Caco-2 (cell line): ENCODE data around the gene TMC2. TPM values are rescaled to one million over a fixed set of nuclear protein-coding genes. Genes with fewer than 3 reads are reported as not detected.

Source experiments
- BruUV-seq: library from RNA; stranded (reverse); fragments of 400-500 nt; replicated peaks from 2 replicates; lab custom pipeline; 2021; lab: Mats Ljungman, UMichigan
- CTCF ChIA-PET: fragments of 300-600 bp; sonication (Branson Sonifier 250); formaldehyde crosslinking; loops from one replicate; lab custom pipeline; 2022; ENCODE audit warnings: antibody characterized with exemption; lab: Charles Lee
- POLR2A ChIA-PET: fragments of 300-600 bp; sonication (Branson Sonifier 250); formaldehyde crosslinking; loops from one replicate; lab custom pipeline; 2022; ENCODE audit warnings: antibody characterized with exemption; lab: Charles Lee
- DNase-seq, 2 experiments: peaks; one replicate each; pipeline versions ENCODE4 v3.0.0 to v3.0.0-alpha.2; 2020 to 2022
- H3K27me3 ChIP-seq: replicated peaks from 2 replicates; pipeline ENCODE4 v1.6.0; 2011; ENCODE audit warnings: low read length; ENCODE audit not compliant: control insufficient read depth, insufficient read depth
- H3K36me3 ChIP-seq: 2 replicates; pipeline ENCODE4 v1.5.1; 2011; ENCODE audit warnings: low read length; ENCODE audit not compliant: control insufficient read depth, insufficient read depth
- H3K4me1 ChIP-seq: fragments of 250-450 bp; sonication (Bioruptor Pico); 2 replicates; pipeline ENCODE4 v1.5.1; 2020; ENCODE audit warnings: mild to moderate bottlenecking
- H3K4me3 ChIP-seq: 2 replicates; pipeline ENCODE4 v1.5.1; 2011; ENCODE audit warnings: low read depth, mild to moderate bottlenecking, control low read depth, low read length
- H3K9me3 ChIP-seq: fragments of 250-450 bp; sonication (Bioruptor Pico); 2 replicates; pipeline ENCODE4 v1.5.1; 2020; ENCODE audit warnings: mild to moderate bottlenecking, moderate library complexity
- H3K27ac Mint-ChIP-seq: one replicate; pipeline ENCODE4 v1.8.0; 2022; ENCODE audit warnings: mixed read lengths; ENCODE audit not compliant: unreplicated experiment
- H3K27me3 Mint-ChIP-seq: one replicate; pipeline ENCODE4 v1.8.0; 2022; ENCODE audit warnings: mixed read lengths; ENCODE audit not compliant: insufficient read depth, unreplicated experiment
- H3K36me3 Mint-ChIP-seq: one replicate; pipeline ENCODE4 v1.8.0; 2022; ENCODE audit warnings: mild to moderate bottlenecking, mixed read lengths; ENCODE audit not compliant: insufficient read depth, unreplicated experiment
- H3K4me1 Mint-ChIP-seq: one replicate; pipeline ENCODE4 v1.8.0; 2022; ENCODE audit warnings: low read depth, mixed read lengths; ENCODE audit not compliant: unreplicated experiment
- H3K4me3 Mint-ChIP-seq: one replicate; pipeline ENCODE4 v1.8.0; 2022; ENCODE audit warnings: mild to moderate bottlenecking, moderate library complexity, mixed read lengths; ENCODE audit not compliant: unreplicated experiment
- H3K9me3 Mint-ChIP-seq: one replicate; pipeline ENCODE4 v1.8.0; 2022; ENCODE audit warnings: mixed read lengths; ENCODE audit not compliant: unreplicated experiment
- CTCF ChIP-seq, 2 experiments: fragments of 200-600 bp in 1 of 2; IDR thresholded peaks; 1 replicate in 1 of 2; 2 replicates in 1 of 2; pipeline versions ENCODE4 v1.5.1 to v1.8.0; 2011 to 2022; ENCODE audit warnings: antibody characterized with exemption in 1 of 2, control low read depth in 1 of 2, inconsistent platforms in 1 of 2, low read depth in 1 of 2, low read length in 1 of 2, mild to moderate bottlenecking in 1 of 2, moderate library complexity in 1 of 2; ENCODE audit not compliant: insufficient read depth in 1 of 2, severe bottlenecking in 1 of 2, unreplicated experiment in 1 of 2
- intact Hi-C: fragments of 100-400 bp; cut with micrococcal nuclease; formaldehyde crosslinking; loops from one replicate; pipeline ENCODE4 v1.10.0; 2022; ENCODE audit not compliant: unreplicated experiment
- total RNA-seq: library from RNA; stranded (reverse); gene quantifications from 2 replicates; pipeline ENCODE4 v1.2.3, GENCODE V29; 2022

Gene TMC2
- total RNA-seq, 1 experiment from 2014 or later: not detected

- no peaks in the 10 kb centered on the region for H3K9me3 Mint-ChIP-seq
These were observed 88.7 kb downstream of the TMC2 start for GRCh38 chr20:2625062-2625461.

GRCh38 chr20:2626853-2627541 lies 90.6 kb downstream of the TMC2 start:
- no TSS peak for BruUV-seq

More at GRCh38 chr20:2625062-2625461, 88.7 kb downstream of the TMC2 start:
- ChIA-PET POLR2A (no interaction called here), CTCF (no interaction called here)
- H3K27ac Mint-ChIP-seq: no peak overlapping the region
- no peak for DNase-seq
- peaks cover 4% of the 10 kb centered on the region for H3K27me3 Mint-ChIP-seq
- Histone ChIP-seq H3K27me3 (no peaks in the 10 kb centered on the region), H3K4me1 (0 out of 2 replicates have a peak, but pooled peaks cover 5% of the 10 kb centered on the region), H3K4me3 (no peak overlapping the region), H3K9me3 (no peaks in the 10 kb centered on the region; the same call in none of the 2 replicates), H3K36me3 (no peaks in the 10 kb centered on the region)
- H3K4me1 Mint-ChIP-seq: no peaks in the 10 kb centered on the region
- intact Hi-C loops: no loop called here
- H3K4me3 Mint-ChIP-seq: no peak overlapping the region
- no TSS peak for BruUV-seq
- no peaks in the 10 kb centered on the region for H3K36me3 Mint-ChIP-seq
- TF ChIP-seq CTCF (IDR thresholded peaks at IDR 0.05; ENCODE audit: insufficient read depth in 1 of 2, low read depth in 1 of 2, low read length in 1 of 2, severe bottlenecking in 1 of 2, unreplicated experiment in 1 of 2): no peak

GRCh38 chr20:2631228-2631627 lies 94.9 kb downstream of the TMC2 start:
- Mint-ChIP-seq H3K9me3 (no peaks in the 10 kb centered on the region), H3K4me3 (no peak overlapping the region), H3K27ac (no peak overlapping the region), H3K27me3 (peaks cover 5% of the 10 kb centered on the region), H3K4me1 (no peaks in the 10 kb centered on the region), H3K36me3 (no peaks in the 10 kb centered on the region)
- Histone ChIP-seq H3K36me3 (no peaks in the 10 kb centered on the region), H3K9me3 (no peaks in the 10 kb centered on the region; the same call in none of the 2 replicates), H3K27me3 (no peaks in the 10 kb centered on the region), H3K4me3 (no peak overlapping the region), H3K4me1 (no peaks in the 10 kb centered on the region)
- no peak for TF ChIP-seq CTCF (IDR thresholded peaks at IDR 0.05; ENCODE audit: insufficient read depth in 1 of 2, low read depth in 1 of 2, low read length in 1 of 2, severe bottlenecking in 1 of 2, unreplicated experiment in 1 of 2)
- no peak for DNase-seq
- ChIA-PET CTCF (interaction anchor here (1.0 to 1.1 kb wide), 2 partner anchors 59 to 107 kb away, joined by 4 to 5 read pairs; no protein-coding TSS in a partner anchor), POLR2A (interaction anchor here (0.6 kb wide), 1 partner anchor 1301 kb away, joined by 12 read pairs; no protein-coding TSS in a partner anchor)
- intact Hi-C loops: loop anchor here (1.0 kb wide), 1 partner anchor 107 kb away; no protein-coding TSS in a partner anchor
- no TSS peak for BruUV-seq

More at GRCh38 chr20:2626853-2627541, 90.6 kb downstream of the TMC2 start:
- POLR2A ChIA-PET: no interaction called here
- no peak overlapping the region for H3K27ac Mint-ChIP-seq
- TF ChIP-seq CTCF (IDR thresholded peaks at IDR 0.05; ENCODE audit: insufficient read depth in 1 of 2, low read depth in 1 of 2, low read length in 1 of 2, severe bottlenecking in 1 of 2, unreplicated experiment in 1 of 2): no peak
- intact Hi-C loops: no loop called here
- no peaks in the 10 kb centered on the region for H3K36me3 ChIP-seq
- H3K9me3 ChIP-seq: no peaks in the 10 kb centered on the region; the same call in none of the 2 replicates
- H3K4me3 Mint-ChIP-seq: no peak overlapping the region
- no peaks in the 10 kb centered on the region for H3K9me3 Mint-ChIP-seq
- CTCF ChIA-PET: no interaction called here
- H3K36me3 Mint-ChIP-seq: no peaks in the 10 kb centered on the region
- no peaks in the 10 kb centered on the region for H3K4me1 Mint-ChIP-seq
- H3K27me3 ChIP-seq: no peaks in the 10 kb centered on the region
- H3K4me3 ChIP-seq: no peak overlapping the region
- H3K4me1 ChIP-seq: no peaks in the 10 kb centered on the region
- H3K27me3 Mint-ChIP-seq: peaks cover 9% of the 10 kb centered on the region
- no peak for DNase-seq
